ENCODE measurements around the gene MYL5.
"Not testable (repeated sequence)": the region's sequence is repeated elsewhere in the genome, so short reads cannot be mapped to it uniquely, and the experiment has no call there.

MYL5 gene

GRCh38 chr4:703336-704197 is 29.2 kb downstream of the MYL5 start:
- no peaks in the 10 kb centered on the region for H3K9me3 ChIP-seq
- DNase-seq = no peak
- H3K27me3 ChIP-seq = no peaks in the 10 kb centered on the region
- H3K4me1 ChIP-seq = peaks cover 0 to 31% (median 24%) of the 10 kb centered on the region in 4 donors
- H3K4me3 ChIP-seq = no peak overlapping the region
- intact Hi-C loops (cut with DNase I; ENCODE audit: low total_unique reads) = loop anchor here (10.0 kb wide), 1 partner anchor 81 kb away; no protein-coding TSS in a partner anchor
- H3K36me3 ChIP-seq = no peaks in the 10 kb centered on the region
- TF ChIP-seq, protein P1, sequence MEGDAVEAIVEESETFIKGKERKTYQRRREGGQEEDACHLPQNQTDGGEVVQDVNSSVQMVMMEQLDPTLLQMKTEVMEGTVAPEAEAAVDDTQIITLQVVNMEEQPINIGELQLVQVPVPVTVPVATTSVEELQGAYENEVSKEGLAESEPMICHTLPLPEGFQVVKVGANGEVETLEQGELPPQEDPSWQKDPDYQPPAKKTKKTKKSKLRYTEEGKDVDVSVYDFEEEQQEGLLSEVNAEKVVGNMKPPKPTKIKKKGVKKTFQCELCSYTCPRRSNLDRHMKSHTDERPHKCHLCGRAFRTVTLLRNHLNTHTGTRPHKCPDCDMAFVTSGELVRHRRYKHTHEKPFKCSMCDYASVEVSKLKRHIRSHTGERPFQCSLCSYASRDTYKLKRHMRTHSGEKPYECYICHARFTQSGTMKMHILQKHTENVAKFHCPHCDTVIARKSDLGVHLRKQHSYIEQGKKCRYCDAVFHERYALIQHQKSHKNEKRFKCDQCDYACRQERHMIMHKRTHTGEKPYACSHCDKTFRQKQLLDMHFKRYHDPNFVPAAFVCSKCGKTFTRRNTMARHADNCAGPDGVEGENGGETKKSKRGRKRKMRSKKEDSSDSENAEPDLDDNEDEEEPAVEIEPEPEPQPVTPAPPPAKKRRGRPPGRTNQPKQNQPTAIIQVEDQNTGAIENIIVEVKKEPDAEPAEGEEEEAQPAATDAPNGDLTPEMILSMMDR (IDR thresholded peaks at IDR 0.05) = no peak
- H3K27ac ChIP-seq = no peak overlapping the region

GRCh38 chr4:704198-704891 is 30.0 kb downstream of the MYL5 start:
- H3K4me1 ChIP-seq = peaks cover 0 to 35% (median 26%) of the 10 kb centered on the region in 4 donors
- H3K4me3 ChIP-seq = no peak overlapping the region
- intact Hi-C loops (cut with DNase I; ENCODE audit: low total_unique reads) = loop anchor here (10.0 kb wide), 1 partner anchor 80 kb away; no protein-coding TSS in a partner anchor
- no peaks in the 10 kb centered on the region for H3K36me3 ChIP-seq
- no peaks in the 10 kb centered on the region for H3K9me3 ChIP-seq
- no peaks in the 10 kb centered on the region for H3K27me3 ChIP-seq
- TF ChIP-seq, protein P1 (IDR thresholded peaks at IDR 0.05) = no peak
- no peak for DNase-seq
- H3K27ac ChIP-seq = no peak overlapping the region

DNA sequence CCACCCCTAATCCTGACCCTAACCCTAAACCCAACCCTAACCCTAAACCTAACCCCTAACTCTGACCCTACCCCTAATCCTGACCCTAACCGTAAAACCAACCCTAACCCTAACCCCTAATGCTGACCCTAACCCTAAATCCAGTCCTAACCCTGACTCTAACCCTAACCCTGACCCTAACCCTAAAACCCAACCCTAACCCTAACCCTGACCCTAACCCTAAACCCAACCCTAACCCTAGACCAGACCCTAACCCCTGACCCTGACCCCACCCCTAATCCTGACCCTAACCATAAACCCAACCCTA is 30.6 kb downstream of the MYL5 start:
- TF ChIP-seq, protein P1 (IDR thresholded peaks at IDR 0.05) = no peak
- Histone ChIP-seq H3K4me1 (peaks cover 0 to 35% (median 26%) of the 10 kb centered on the region in 4 donors), H3K4me3 (peak overlapping the region; percentile 92 to 99), H3K9me3 (no peaks in the 10 kb centered on the region), H3K36me3 (no peaks in the 10 kb centered on the region), H3K27me3 (no peaks in the 10 kb centered on the region), H3K27ac (peak overlapping the region; percentile 86 to 93)
- intact Hi-C loops (cut with DNase I; ENCODE audit: low total_unique reads) = loop anchor here (1.0 to 10.0 kb wide), 2 partner anchors 31 to 80 kb away; partner anchors contain the start of genes ATP5ME and MYL5
- DNase-seq = no peak

GRCh38 chr4:705278-706082 is 31.1 kb downstream of the MYL5 start, which contains the start of gene PCGF3:
PCGF3 (plus strand) TSS chr4:705832; CDS start chr4:733681, 27,849 bp downstream.
- Histone ChIP-seq H3K27ac (peak within 1 kb of the TSS; percentile 86 to 93), H3K9me3 (no peaks in the 10 kb centered on the region), H3K4me3 (peak within 1 kb of the TSS; percentile 92 to 99), H3K4me1 (peaks cover 0 to 35% (median 26%) of the 10 kb centered on the region in 4 donors), H3K36me3 (no peaks in the 10 kb centered on the region), H3K27me3 (no peaks in the 10 kb centered on the region)
- intact Hi-C loops (cut with DNase I; ENCODE audit: low total_unique reads) = loop anchor here (1.0 to 10.0 kb wide), 2 partner anchors 31 to 79 kb away; partner anchors contain the start of genes ATP5ME and MYL5
- DNase-seq = peak; percentile 94 to 97
- TF ChIP-seq, protein P1 (IDR thresholded peaks at IDR 0.05) = no peak

DNA sequence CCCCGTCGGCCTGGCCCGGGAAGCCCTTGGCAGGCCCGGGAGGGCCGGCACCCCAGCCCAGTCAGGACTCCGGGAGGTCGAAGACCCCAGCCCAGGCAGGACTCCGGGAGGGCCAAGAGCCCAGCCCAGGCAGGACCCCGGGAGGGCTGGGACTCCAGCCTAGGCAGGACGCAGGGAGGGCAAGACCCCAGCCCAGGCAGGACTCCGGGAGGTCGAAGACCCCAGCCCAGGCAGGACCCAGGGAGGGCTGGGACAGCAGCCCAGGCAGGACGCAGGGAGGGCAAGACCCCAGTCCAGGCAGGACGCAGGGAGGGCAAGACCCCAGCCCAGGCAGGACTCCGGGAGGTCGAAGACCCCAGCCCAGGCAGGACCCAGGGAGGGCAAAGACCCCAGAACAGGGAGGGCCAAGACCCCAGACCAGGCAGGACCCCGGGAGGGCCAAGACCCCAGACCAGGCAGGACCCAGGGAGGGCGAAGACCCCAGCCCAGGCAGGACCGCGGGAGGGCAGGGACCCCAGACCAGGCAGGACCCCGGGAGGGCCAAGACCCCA is 31.8 kb downstream of the MYL5 start:
- H3K4me3 ChIP-seq = peak overlapping the region; percentile 92 to 99
- not testable (repeated sequence) for H3K36me3 ChIP-seq, H3K9me3 ChIP-seq, H3K27me3 ChIP-seq, DNase-seq
- intact Hi-C loops (cut with DNase I; ENCODE audit: low total_unique reads) = loop anchor here (10.0 kb wide), 1 partner anchor 79 kb away; no protein-coding TSS in a partner anchor
- peak overlapping the region; percentile 86 to 93 for H3K27ac ChIP-seq
- peaks cover 0 to 35% (median 26%) of the 10 kb centered on the region in 4 donors for H3K4me1 ChIP-seq
